Measurements from ENCODE around the gene BCDIN3D.

Gene BCDIN3D

GRCh38 chr12:49804821-49805220, 38.1 kb downstream of the BCDIN3D start:
- peaks cover 3% of the 10 kb centered on the region for H3K36me3 Mint-ChIP-seq
- no peak overlapping the region for H3K4me3 Mint-ChIP-seq
- H3K27ac Mint-ChIP-seq: peak overlapping the region; percentile 58
- H3K4me1 Mint-ChIP-seq (ENCODE audit: low read depth): no peaks in the 10 kb centered on the region
- no peaks in the 10 kb centered on the region for H3K27me3 Mint-ChIP-seq
- H3K9me3 Mint-ChIP-seq (ENCODE audit: low read depth): no peaks in the 10 kb centered on the region

GRCh38 chr12:49803693-49804450, 39.0 kb downstream of the BCDIN3D start:
- Mint-ChIP-seq H3K4me1 (ENCODE audit: low read depth) (no peaks in the 10 kb centered on the region), H3K9me3 (ENCODE audit: low read depth) (no peaks in the 10 kb centered on the region), H3K27me3 (no peaks in the 10 kb centered on the region), H3K36me3 (peaks cover 3% of the 10 kb centered on the region), H3K27ac (no peak overlapping the region), H3K4me3 (no peak overlapping the region)

- Mint-ChIP-seq H3K4me1 (ENCODE audit: low read depth) (no peaks in the 10 kb centered on the region), H3K27ac (no peak overlapping the region), H3K9me3 (ENCODE audit: low read depth) (no peaks in the 10 kb centered on the region), H3K27me3 (no peaks in the 10 kb centered on the region), H3K4me3 (no peak overlapping the region), H3K36me3 (peaks cover 3% of the 10 kb centered on the region)
Measured at GRCh38 chr12:49801141-49802063, 41.5 kb downstream of the BCDIN3D start.

- peaks cover 3% of the 10 kb centered on the region for H3K36me3 Mint-ChIP-seq
- H3K4me1 Mint-ChIP-seq (ENCODE audit: low read depth): no peaks in the 10 kb centered on the region
- no peaks in the 10 kb centered on the region for H3K27me3 Mint-ChIP-seq
- no peaks in the 10 kb centered on the region for H3K9me3 Mint-ChIP-seq (ENCODE audit: low read depth)
- no peak overlapping the region for H3K4me3 Mint-ChIP-seq
- no peak overlapping the region for H3K27ac Mint-ChIP-seq
Measured at GRCh38 chr12:49800421-49801140, 42.3 kb downstream of the BCDIN3D start.

- Mint-ChIP-seq H3K4me1 (ENCODE audit: low read depth) (no peaks in the 10 kb centered on the region), H3K9me3 (ENCODE audit: low read depth) (no peaks in the 10 kb centered on the region), H3K36me3 (peaks cover 3% of the 10 kb centered on the region), H3K4me3 (no peak overlapping the region), H3K27ac (no peak overlapping the region), H3K27me3 (no peaks in the 10 kb centered on the region)
Measured at GRCh38 chr12:49798934-49799333, 44.0 kb downstream of the BCDIN3D start.

GRCh38 chr12:49798248-49798647, 44.7 kb downstream of the BCDIN3D start:
- no peaks in the 10 kb centered on the region for H3K27me3 Mint-ChIP-seq
- no peak overlapping the region for H3K27ac Mint-ChIP-seq
- H3K4me1 Mint-ChIP-seq (ENCODE audit: low read depth): no peaks in the 10 kb centered on the region
- H3K36me3 Mint-ChIP-seq: peaks cover 3% of the 10 kb centered on the region
- H3K4me3 Mint-ChIP-seq: no peak overlapping the region
- no peaks in the 10 kb centered on the region for H3K9me3 Mint-ChIP-seq (ENCODE audit: low read depth)

- H3K9me3 Mint-ChIP-seq (ENCODE audit: low read depth): no peaks in the 10 kb centered on the region
- H3K4me3 Mint-ChIP-seq: no peak overlapping the region
- H3K27ac Mint-ChIP-seq: no peak overlapping the region
- peaks cover 3% of the 10 kb centered on the region for H3K36me3 Mint-ChIP-seq
- no peaks in the 10 kb centered on the region for H3K4me1 Mint-ChIP-seq (ENCODE audit: low read depth)
- no peaks in the 10 kb centered on the region for H3K27me3 Mint-ChIP-seq
Measured at GRCh38 chr12:49797449-49797776, 45.5 kb downstream of the BCDIN3D start.

GRCh38 chr12:49796606-49797448, 46.1 kb downstream of the BCDIN3D start:
- Mint-ChIP-seq H3K27ac (no peak overlapping the region), H3K4me1 (ENCODE audit: low read depth) (no peaks in the 10 kb centered on the region), H3K36me3 (peaks cover 3% of the 10 kb centered on the region)

GRCh38 chr12:49796155-49796554, 46.8 kb downstream of the BCDIN3D start:
- Mint-ChIP-seq H3K9me3 (ENCODE audit: low read depth) (no peaks in the 10 kb centered on the region), H3K36me3 (peaks cover 3% of the 10 kb centered on the region), H3K4me1 (ENCODE audit: low read depth) (no peaks in the 10 kb centered on the region), H3K4me3 (no peak overlapping the region), H3K27ac (no peak overlapping the region), H3K27me3 (no peaks in the 10 kb centered on the region)

More at GRCh38 chr12:49796606-49797448, 46.1 kb downstream of the BCDIN3D start:
- Mint-ChIP-seq H3K9me3 (ENCODE audit: low read depth) (no peaks in the 10 kb centered on the region), H3K27me3 (no peaks in the 10 kb centered on the region), H3K4me3 (no peak overlapping the region)

GRCh38 chr12:49795654-49796105, 47.2 kb downstream of the BCDIN3D start:
- no peak overlapping the region for H3K4me3 Mint-ChIP-seq
- H3K36me3 Mint-ChIP-seq: peaks cover 3% of the 10 kb centered on the region
- H3K27me3 Mint-ChIP-seq: no peaks in the 10 kb centered on the region
- no peak overlapping the region for H3K27ac Mint-ChIP-seq
- no peaks in the 10 kb centered on the region for H3K9me3 Mint-ChIP-seq (ENCODE audit: low read depth)
- H3K4me1 Mint-ChIP-seq (ENCODE audit: low read depth): no peaks in the 10 kb centered on the region

- peaks cover under 1% of the 10 kb centered on the region for H3K36me3 Mint-ChIP-seq
- H3K9me3 Mint-ChIP-seq (ENCODE audit: low read depth): no peaks in the 10 kb centered on the region
- no peaks in the 10 kb centered on the region for H3K4me1 Mint-ChIP-seq (ENCODE audit: low read depth)
- no peak overlapping the region for H3K4me3 Mint-ChIP-seq
- H3K27ac Mint-ChIP-seq: no peak overlapping the region
- no peaks in the 10 kb centered on the region for H3K27me3 Mint-ChIP-seq
Measured at GRCh38 chr12:49794811-49795653, 47.9 kb downstream of the BCDIN3D start.

GRCh38 chr12:49794021-49794420, 48.9 kb downstream of the BCDIN3D start:
- Mint-ChIP-seq H3K27ac (no peak overlapping the region), H3K9me3 (ENCODE audit: low read depth) (no peaks in the 10 kb centered on the region), H3K4me3 (no peak overlapping the region), H3K36me3 (no peaks in the 10 kb centered on the region), H3K4me1 (ENCODE audit: low read depth) (no peaks in the 10 kb centered on the region), H3K27me3 (no peaks in the 10 kb centered on the region)

GRCh38 chr12:49793620-49794019, 49.3 kb downstream of the BCDIN3D start:
- Mint-ChIP-seq H3K4me3 (no peak overlapping the region), H3K27me3 (no peaks in the 10 kb centered on the region)

More at GRCh38 chr12:49793620-49794019, 49.3 kb downstream of the BCDIN3D start:
- Mint-ChIP-seq H3K4me1 (ENCODE audit: low read depth) (no peaks in the 10 kb centered on the region), H3K9me3 (ENCODE audit: low read depth) (no peaks in the 10 kb centered on the region), H3K36me3 (no peaks in the 10 kb centered on the region), H3K27ac (no peak overlapping the region)
